ENCODE measurements around the gene KCND3. TPM values are rescaled to one million over a fixed set of nuclear protein-coding genes. Genes with fewer than 3 reads are reported as not detected.

Gene KCND3
- total and polyA plus RNA-seq, 2 of the 4 experiments (the other 2 are of a cell fraction) = under 0.01 to 0.03 TPM

DNA sequence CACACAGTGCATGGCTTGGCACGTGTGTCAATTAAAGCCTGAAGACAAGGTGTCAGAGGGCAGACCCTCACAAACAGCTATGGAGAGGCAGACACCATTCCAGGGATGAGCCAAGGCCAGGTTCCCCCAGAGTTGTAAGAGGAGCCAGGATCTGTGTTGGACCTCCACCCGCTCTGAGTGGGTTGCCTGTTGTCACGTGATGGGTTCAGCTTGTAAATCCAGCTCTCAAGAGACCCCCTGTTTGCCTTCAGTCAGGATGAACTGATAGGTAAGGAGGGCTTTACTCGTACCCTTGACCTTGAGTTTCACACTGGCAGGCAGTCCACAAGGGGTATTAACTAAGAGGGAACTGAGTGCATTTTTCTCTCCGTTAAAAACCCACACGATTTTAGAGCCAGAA is 27.7 kb upstream of the KCND3 start:
- no peak overlapping the region for H3K27ac ChIP-seq (ENCODE audit: insufficient read depth, low read length)
- H2AFZ ChIP-seq (replicated peaks; ENCODE audit: low read length, poor library complexity) = no peak overlapping the region
- H4K20me1 ChIP-seq (ENCODE audit: insufficient read depth, low read length) = no peaks in the 10 kb centered on the region
- no peak overlapping the region for H3K4me3 ChIP-seq (ENCODE audit: insufficient read depth, low read depth, low read length)
- no peak overlapping the region for H2BK5ac ChIP-seq (ENCODE audit: low read depth, low read length, poor library complexity, severe bottlenecking)
- no peak overlapping the region for H3K23ac ChIP-seq (ENCODE audit: low read depth, low read length)
- BruUV-seq (replicated peaks) = no TSS peak
- H2BK120ac ChIP-seq (ENCODE audit: low read depth, low read length) = no peak overlapping the region
- H3K4ac ChIP-seq (ENCODE audit: low read depth, low read length) = no peak overlapping the region
- H3K27me3 ChIP-seq (ENCODE audit: control insufficient read depth, insufficient read depth, low read length) = no peaks in the 10 kb centered on the region
- no peaks in the 10 kb centered on the region for H3K36me3 ChIP-seq (ENCODE audit: control insufficient read depth, insufficient read depth, low read length)
- no peaks in the 10 kb centered on the region for H3K4me1 ChIP-seq (ENCODE audit: control insufficient read depth, insufficient read depth, low read length)
- no peak overlapping the region for H2BK15ac ChIP-seq (ENCODE audit: low read depth, low read length)
- no peak overlapping the region for H4K5ac ChIP-seq (ENCODE audit: low read depth, low read length)
- H3K79me1 ChIP-seq (ENCODE audit: low read depth in 1 of 2, low read length in 2 of 2) = no peaks in the 10 kb centered on the region
- no peak overlapping the region for H2AK5ac ChIP-seq (ENCODE audit: low read depth, low read length)
- 0% methylated on average over 1 of the region's 6 CpGs; no CpG with 5 or more reads in 1 of the 2 experiments for WGBS, 2 experiments (ENCODE audit: extremely low coverage in 2 of 2, insufficient read length in 1 of 2)
- in situ Hi-C loops (cut with MboI; ENCODE audit: low sequenced_read_pairs) (no loop called here), intact Hi-C loops (cut with micrococcal nuclease) (no loop called here), dilution Hi-C loops (cut with HindIII; ENCODE audit: low sequenced_read_pairs, unreplicated experiment) (no loop called here)
- H4K91ac ChIP-seq (ENCODE audit: insufficient read depth, low read depth, low read length) = no peak overlapping the region
- H3K4me2 ChIP-seq (ENCODE audit: low read depth, low read length) = no peak overlapping the region
- H2AK9ac ChIP-seq (replicated peaks; ENCODE audit: low read depth, low read length, poor library complexity) = no peak overlapping the region
- CTCF ChIA-PET = no interaction called here
- ATAC-seq (ENCODE audit: low read depth) (no peak), DNase-seq (no peak)
- H3K14ac ChIP-seq (replicated peaks; ENCODE audit: low read depth, low read length) = no peak overlapping the region
- no peak overlapping the region for H4K8ac ChIP-seq (ENCODE audit: low read depth in 2 of 2, low read length in 2 of 2)
- POLR2A ChIA-PET (ENCODE audit: unreplicated experiment) = no interaction called here
- no peak overlapping the region for H3K56ac ChIP-seq (ENCODE audit: extremely low read depth, insufficient read depth, low read length)
- TF ChIP-seq SMC3 (IDR thresholded peaks at IDR 0.05; ENCODE audit: low read depth, low read length) (no peak), MAFK (IDR thresholded peaks at IDR 0.05; ENCODE audit: low read depth, low read length) (no peak), CEBPB (IDR thresholded peaks at IDR 0.05; ENCODE audit: low read depth, low read length) (no peak)
- no peaks in the 10 kb centered on the region for H3K9me1 ChIP-seq (ENCODE audit: insufficient read depth, low read length)
- no peaks in the 10 kb centered on the region for H3K9me3 ChIP-seq (ENCODE audit: control insufficient read depth, insufficient read depth, low read length)
- H2BK20ac ChIP-seq (ENCODE audit: low read depth, low read length) = no peak overlapping the region
- no peak overlapping the region for H3K18ac ChIP-seq (ENCODE audit: low read depth, low read length)
- H3K9ac ChIP-seq (ENCODE audit: low read depth, low read length) = no peak overlapping the region

Measured in IMR-90 (cell line).